ENCODE measurements around the gene CNOT6.
A peak's percentile ranks its signal among the peaks of the same experiment; 100 is the strongest.

The CNOT6 gene

DNA sequence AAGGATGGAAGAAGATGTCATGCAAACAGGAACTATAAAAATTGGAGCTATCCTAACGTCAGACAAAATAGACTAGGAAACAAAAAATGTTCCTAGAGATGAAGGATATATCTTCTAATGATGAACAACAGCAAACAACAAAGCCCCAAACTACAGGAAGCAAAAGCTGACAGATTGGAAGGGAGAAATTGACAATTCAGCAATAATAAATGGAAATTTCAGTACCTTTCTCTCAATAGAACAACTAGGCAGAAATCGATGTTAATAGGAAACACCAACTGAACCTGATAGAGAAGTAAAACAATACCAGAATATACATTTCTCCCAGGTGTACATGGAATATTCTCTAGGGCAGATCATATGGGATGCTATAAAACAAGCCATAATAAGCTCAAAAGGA is 89.6 kb downstream of the CNOT6 start:
- H4K8ac ChIP-seq (ENCODE audit: low read depth, low read length), result no peak overlapping the region
- H3K27me3 ChIP-seq (ENCODE audit: insufficient read depth, low read length, poor library complexity), result peaks cover 4% of the 10 kb centered on the region
- no CpG with 5 or more reads among the region's 2 CpGs for WGBS (ENCODE audit: extremely low coverage, insufficient coverage, low lambda C conversion rate)
- no peak overlapping the region for H3K4me3 ChIP-seq (ENCODE audit: low read length)
- DNase-seq, result no peak
- H3K56ac ChIP-seq (ENCODE audit: low read length), result no peak overlapping the region
- no peak overlapping the region for H4K5ac ChIP-seq (ENCODE audit: low read length)
- no peak overlapping the region for H3K4me2 ChIP-seq (ENCODE audit: low read length)
- H3K9ac ChIP-seq (ENCODE audit: low read length), result no peak overlapping the region
- no peak overlapping the region for H2BK120ac ChIP-seq (ENCODE audit: low read depth, low read length)
- H2BK15ac ChIP-seq (replicated peaks; ENCODE audit: low read depth), result no peak overlapping the region
- H3K4me1 ChIP-seq (ENCODE audit: control insufficient read depth, low read depth, low read length), result no peaks in the 10 kb centered on the region
- H3K18ac ChIP-seq (ENCODE audit: low read length), result no peak overlapping the region
- no peak overlapping the region for H3K27ac ChIP-seq (ENCODE audit: low read depth, low read length)
- no peak overlapping the region for H3K23ac ChIP-seq (ENCODE audit: low read length)
- no peak overlapping the region for H3K4ac ChIP-seq (ENCODE audit: low read depth, low read length)
- H3K79me1 ChIP-seq (ENCODE audit: low read length), result no peaks in the 10 kb centered on the region
- no peaks in the 10 kb centered on the region for H3K36me3 ChIP-seq (ENCODE audit: control insufficient read depth, insufficient read depth, low read length)
- H2BK5ac ChIP-seq (ENCODE audit: low read length), result no peak overlapping the region
- H3K79me2 ChIP-seq (ENCODE audit: control insufficient read depth, insufficient read depth, low read length), result no peaks in the 10 kb centered on the region
- H2AK5ac ChIP-seq (ENCODE audit: low read length), result no peak overlapping the region

DNA sequence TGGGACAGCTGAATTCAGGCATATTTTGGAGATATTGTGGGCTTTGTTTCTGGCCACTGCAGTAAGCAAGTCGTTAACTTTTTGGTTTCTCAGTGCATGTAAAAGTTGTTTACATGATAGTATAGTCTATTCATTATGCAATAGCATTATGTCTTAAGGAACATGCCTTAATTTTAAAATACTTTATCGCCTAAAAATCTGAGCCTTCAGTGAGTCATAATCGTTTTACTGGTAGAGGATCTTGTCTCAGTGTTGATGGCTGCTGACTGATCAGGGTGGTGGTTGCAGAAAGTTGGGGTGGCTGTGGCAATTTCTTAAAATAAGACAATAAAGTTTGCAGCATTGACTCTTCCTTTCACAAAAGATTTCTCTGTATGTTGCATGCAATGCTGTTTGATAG is 92.0 kb downstream of the CNOT6 start:
- no peaks in the 10 kb centered on the region for H3K4me1 ChIP-seq (ENCODE audit: control insufficient read depth, low read depth, low read length)
- no peak overlapping the region for H3K4me2 ChIP-seq (ENCODE audit: low read length)
- H3K18ac ChIP-seq (ENCODE audit: low read length), result no peak overlapping the region
- no CpG with 5 or more reads among the region's 3 CpGs for WGBS (ENCODE audit: extremely low coverage, insufficient coverage, low lambda C conversion rate)
- no peak overlapping the region for H3K4ac ChIP-seq (ENCODE audit: low read depth, low read length)
- H4K5ac ChIP-seq (ENCODE audit: low read length), result no peak overlapping the region
- no peaks in the 10 kb centered on the region for H3K36me3 ChIP-seq (ENCODE audit: control insufficient read depth, insufficient read depth, low read length)
- H2BK120ac ChIP-seq (ENCODE audit: low read depth, low read length), result no peak overlapping the region
- H2AK5ac ChIP-seq (ENCODE audit: low read length), result no peak overlapping the region
- no peak overlapping the region for H3K56ac ChIP-seq (ENCODE audit: low read length)
- no peak overlapping the region for H3K23ac ChIP-seq (ENCODE audit: low read length)
- no peaks in the 10 kb centered on the region for H3K79me2 ChIP-seq (ENCODE audit: control insufficient read depth, insufficient read depth, low read length)
- no peak for DNase-seq
- H3K27ac ChIP-seq (ENCODE audit: low read depth, low read length), result no peak overlapping the region
- no peak overlapping the region for H3K4me3 ChIP-seq (ENCODE audit: low read length)
- no peak overlapping the region for H2BK15ac ChIP-seq (replicated peaks; ENCODE audit: low read depth)
- H3K9ac ChIP-seq (ENCODE audit: low read length), result no peak overlapping the region
- H4K8ac ChIP-seq (ENCODE audit: low read depth, low read length), result no peak overlapping the region
- peaks cover 22% of the 10 kb centered on the region for H3K27me3 ChIP-seq (ENCODE audit: insufficient read depth, low read length, poor library complexity)
- H3K79me1 ChIP-seq (ENCODE audit: low read length), result no peaks in the 10 kb centered on the region
- H2BK5ac ChIP-seq (ENCODE audit: low read length), result no peak overlapping the region

DNA sequence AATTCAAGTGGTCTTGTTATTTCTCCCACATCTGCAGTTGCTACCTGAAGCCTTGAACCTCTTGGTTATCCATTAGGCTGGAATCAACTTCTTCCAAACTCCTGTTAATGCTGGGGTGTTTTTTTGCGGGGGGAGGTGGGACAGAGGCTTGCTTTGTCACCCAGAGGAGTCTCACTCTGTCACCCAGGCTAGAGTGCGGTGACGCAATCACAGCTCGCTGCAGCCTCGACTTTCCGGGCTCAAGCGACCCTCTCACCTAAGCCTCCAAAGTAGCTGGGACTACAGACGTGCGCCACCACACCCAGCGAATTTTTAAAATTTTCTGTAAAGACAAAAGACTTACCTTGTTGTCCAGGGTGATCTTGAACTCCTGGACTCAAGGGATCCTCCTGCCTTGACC is 92.7 kb downstream of the CNOT6 start:
- Histone ChIP-seq H2AK5ac (ENCODE audit: low read length) (no peak overlapping the region), H3K23ac (ENCODE audit: low read length) (no peak overlapping the region), H3K4ac (ENCODE audit: low read depth, low read length) (no peak overlapping the region), H2BK120ac (ENCODE audit: low read depth, low read length) (no peak overlapping the region), H3K79me1 (ENCODE audit: low read length) (no peaks in the 10 kb centered on the region), H4K8ac (ENCODE audit: low read depth, low read length) (no peak overlapping the region), H3K4me3 (ENCODE audit: low read length) (no peak overlapping the region), H3K79me2 (ENCODE audit: control insufficient read depth, insufficient read depth, low read length) (no peaks in the 10 kb centered on the region), H2BK5ac (ENCODE audit: low read length) (no peak overlapping the region), H3K27me3 (ENCODE audit: insufficient read depth, low read length, poor library complexity) (peaks cover 22% of the 10 kb centered on the region), H3K9ac (ENCODE audit: low read length) (no peak overlapping the region), H3K56ac (ENCODE audit: low read length) (no peak overlapping the region), H3K18ac (ENCODE audit: low read length) (no peak overlapping the region), H3K27ac (ENCODE audit: low read depth, low read length) (no peak overlapping the region), H3K36me3 (ENCODE audit: control insufficient read depth, insufficient read depth, low read length) (no peaks in the 10 kb centered on the region), H3K4me2 (ENCODE audit: low read length) (no peak overlapping the region), H3K4me1 (ENCODE audit: control insufficient read depth, low read depth, low read length) (no peaks in the 10 kb centered on the region), H2BK15ac (replicated peaks; ENCODE audit: low read depth) (no peak overlapping the region), H4K5ac (ENCODE audit: low read length) (no peak overlapping the region)
- DNase-seq, result no peak
- no CpG with 5 or more reads among the region's 10 CpGs for WGBS (ENCODE audit: extremely low coverage, insufficient coverage, low lambda C conversion rate)

DNA sequence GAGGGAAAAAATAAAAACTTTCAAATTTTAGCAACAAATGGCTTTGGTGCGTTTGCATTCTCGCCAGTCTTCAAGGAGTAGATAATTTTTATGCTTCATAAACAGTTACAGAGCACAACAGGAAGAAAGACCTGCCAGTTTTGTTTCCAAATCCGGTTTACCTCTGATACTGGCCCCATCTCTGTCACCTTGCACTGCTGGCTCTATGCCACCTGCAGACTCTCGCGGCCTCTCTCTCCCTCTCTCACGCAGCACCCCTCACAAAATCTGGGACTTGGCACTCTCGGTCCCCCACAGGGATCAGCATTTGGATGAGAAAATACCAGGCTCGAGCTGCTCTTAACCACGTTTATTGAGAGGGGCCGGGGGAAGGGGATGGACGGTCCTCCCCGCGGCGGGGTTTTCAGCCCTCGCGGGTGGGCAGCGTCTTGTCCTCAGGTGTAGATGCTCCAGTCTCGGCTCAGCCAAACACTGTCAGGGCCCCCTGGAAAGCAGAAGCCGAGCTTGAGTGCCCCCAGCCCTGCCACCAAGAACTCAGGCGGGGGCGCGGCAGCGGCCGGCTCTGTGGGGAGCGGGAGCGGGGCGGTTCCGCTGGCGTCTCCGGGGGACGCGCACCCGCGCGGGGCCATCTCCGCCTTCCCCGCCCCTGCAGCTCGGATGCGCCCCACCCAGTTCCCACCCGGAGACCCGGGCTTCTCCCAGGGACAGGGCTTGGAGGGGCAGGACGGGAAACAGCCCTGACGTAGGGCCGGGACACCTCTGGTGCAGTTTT is 95.8 kb downstream of the CNOT6 start:
- H3K27ac ChIP-seq (ENCODE audit: low read depth, low read length), result no peak overlapping the region
- no peak overlapping the region for H3K9ac ChIP-seq (ENCODE audit: low read length)
- WGBS (ENCODE audit: extremely low coverage, insufficient coverage, low lambda C conversion rate), result no CpG with 5 or more reads among the region's 44 CpGs
- no peaks in the 10 kb centered on the region for H3K4me1 ChIP-seq (ENCODE audit: control insufficient read depth, low read depth, low read length)
- H3K79me2 ChIP-seq (ENCODE audit: control insufficient read depth, insufficient read depth, low read length), result no peaks in the 10 kb centered on the region
- H4K5ac ChIP-seq (ENCODE audit: low read length), result no peak overlapping the region
- H3K79me1 ChIP-seq (ENCODE audit: low read length), result no peaks in the 10 kb centered on the region
- H3K4me2 ChIP-seq (ENCODE audit: low read length), result no peak overlapping the region
- H2AK5ac ChIP-seq (ENCODE audit: low read length), result no peak overlapping the region
- no peak overlapping the region for H3K23ac ChIP-seq (ENCODE audit: low read length)
- DNase-seq, result no peak
- H3K56ac ChIP-seq (ENCODE audit: low read length), result no peak overlapping the region
- peaks cover 22% of the 10 kb centered on the region for H3K27me3 ChIP-seq (ENCODE audit: insufficient read depth, low read length, poor library complexity)
- H2BK15ac ChIP-seq (replicated peaks; ENCODE audit: low read depth), result no peak overlapping the region
- H3K18ac ChIP-seq (ENCODE audit: low read length), result no peak overlapping the region
- H4K8ac ChIP-seq (ENCODE audit: low read depth, low read length), result no peak overlapping the region
- H2BK5ac ChIP-seq (ENCODE audit: low read length), result no peak overlapping the region
- no peak overlapping the region for H3K4me3 ChIP-seq (ENCODE audit: low read length)
- H2BK120ac ChIP-seq (ENCODE audit: low read depth, low read length), result no peak overlapping the region
- no peaks in the 10 kb centered on the region for H3K36me3 ChIP-seq (ENCODE audit: control insufficient read depth, insufficient read depth, low read length)
- H3K4ac ChIP-seq (ENCODE audit: low read depth, low read length), result no peak overlapping the region

DNA sequence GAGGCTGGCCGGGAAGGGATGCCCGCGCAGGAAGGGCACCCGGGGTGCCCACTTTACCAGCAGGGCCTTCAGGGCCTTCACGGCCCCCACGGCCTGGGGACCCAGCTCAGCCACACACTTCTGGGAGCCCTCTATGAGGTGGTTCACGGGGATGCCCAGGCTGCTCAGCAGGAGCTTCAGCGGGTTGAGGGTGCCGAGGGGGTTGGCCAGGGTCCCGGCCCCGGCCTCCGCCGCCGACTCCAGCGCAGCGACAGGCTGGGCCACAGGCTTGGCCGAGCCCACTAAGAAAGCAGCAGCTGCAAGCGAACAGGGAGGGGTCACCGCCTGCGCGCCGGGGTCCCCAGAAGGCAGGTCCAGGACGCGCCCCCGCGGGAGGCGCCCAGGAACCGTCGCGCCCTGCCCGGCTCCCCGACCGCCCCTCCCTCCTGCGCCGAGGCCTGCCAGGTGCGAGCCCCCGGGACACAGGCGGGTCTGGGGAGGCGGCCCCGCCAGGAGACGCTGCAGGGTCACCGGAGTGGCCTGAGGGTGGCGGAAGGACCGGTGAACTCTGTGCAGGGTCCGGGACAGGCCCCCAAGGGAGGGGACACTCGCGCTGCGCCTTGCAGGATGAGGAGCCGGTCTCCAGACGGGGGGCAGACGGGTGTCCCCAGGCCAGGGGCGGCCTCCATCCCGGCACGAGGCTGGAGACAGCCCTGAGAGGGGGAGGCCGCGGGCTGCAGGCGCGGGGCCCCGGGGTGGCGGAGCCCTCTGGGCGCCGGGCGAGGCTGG is 96.5 kb downstream of the CNOT6 start:
- Histone ChIP-seq H4K5ac (ENCODE audit: low read length) (no peak overlapping the region), H3K4me1 (ENCODE audit: control insufficient read depth, low read depth, low read length) (no peaks in the 10 kb centered on the region), H4K8ac (ENCODE audit: low read depth, low read length) (no peak overlapping the region), H3K4ac (ENCODE audit: low read depth, low read length) (no peak overlapping the region), H3K79me2 (ENCODE audit: control insufficient read depth, insufficient read depth, low read length) (no peaks in the 10 kb centered on the region), H2BK15ac (replicated peaks; ENCODE audit: low read depth) (no peak overlapping the region), H3K23ac (ENCODE audit: low read length) (no peak overlapping the region), H3K36me3 (ENCODE audit: control insufficient read depth, insufficient read depth, low read length) (no peaks in the 10 kb centered on the region), H3K56ac (ENCODE audit: low read length) (peak overlapping the region; percentile 60), H3K18ac (ENCODE audit: low read length) (no peak overlapping the region), H2BK120ac (ENCODE audit: low read depth, low read length) (no peak overlapping the region), H3K79me1 (ENCODE audit: low read length) (no peaks in the 10 kb centered on the region), H3K27ac (ENCODE audit: low read depth, low read length) (no peak overlapping the region), H3K4me3 (ENCODE audit: low read length) (no peak overlapping the region), H2AK5ac (ENCODE audit: low read length) (no peak overlapping the region), H3K4me2 (ENCODE audit: low read length) (peak overlapping the region; percentile 42), H3K27me3 (ENCODE audit: insufficient read depth, low read length, poor library complexity) (peaks cover 22% of the 10 kb centered on the region), H3K9ac (ENCODE audit: low read length) (peak overlapping the region; percentile 27), H2BK5ac (ENCODE audit: low read length) (no peak overlapping the region)
- no peak for DNase-seq
- no CpG with 5 or more reads among the region's 63 CpGs for WGBS (ENCODE audit: extremely low coverage, insufficient coverage, low lambda C conversion rate)
